Prostate gland (tissue), 2 donors: ENCODE results near the gene UHMK1. TPM values are rescaled to one million over a fixed set of nuclear protein-coding genes. Genes with fewer than 3 reads are reported as not detected.

ENCODE experiments used
- DNase-seq: peaks from one replicate; pipeline ENCODE4 v3.0.0-alpha.2; 2019; ENCODE audit warnings: low spot score
- H3K27ac ChIP-seq, 2 donors: fragments of 200-600 bp; sonication (generic); 2 replicates each; pipeline ENCODE4 v1.5.1; 2017 to 2019
- H3K27me3 ChIP-seq: fragments of 200-600 bp; sonication (generic); replicated peaks from 2 replicates; pipeline ENCODE4 v1.5.1; 2019; ENCODE audit not compliant: insufficient read depth
- H3K36me3 ChIP-seq, 2 donors: fragments of 200-600 bp; sonication (generic); 1 replicate in 1 of 2; 2 replicates in 1 of 2; pipeline versions ENCODE4 v1.5.1 to v1.8.1; 2017 to 2019
- H3K4me1 ChIP-seq: fragments of 200-600 bp; sonication (generic); replicated peaks from 2 replicates; pipeline ENCODE4 v1.5.1; 2019
- H3K4me3 ChIP-seq, 2 donors: fragments of 200-600 bp; sonication (generic); 2 replicates each; pipeline ENCODE4 v1.5.1; 2017 to 2019
- H3K9me3 ChIP-seq: fragments of 200-600 bp; sonication (generic); 2 replicates; pipeline ENCODE4 v1.5.1; 2017
- POLR2A ChIP-seq: fragments of 450-650 bp; IDR thresholded peaks from one replicate; pipeline ENCODE4 v1.6.1; 2016; ENCODE audit warnings: antibody characterized with exemption, mild to moderate bottlenecking
- POLR2AphosphoS5 ChIP-seq: sonication (generic); formaldehyde crosslinking; IDR thresholded peaks from one replicate; pipeline ENCODE4 v1.6.1; 2017; ENCODE audit warnings: antibody characterized with exemption
- WGBS: methylation state at CpG from one replicate; pipeline ENCODE4 v1.1.5; 2018; 5-methylcytosine and 5-hydroxymethylcytosine counted together
- intact Hi-C: fragments of 100-400 bp; cut with DNase I; formaldehyde crosslinking; loops from one replicate; pipeline ENCODE4 v1.14.2; 2022
- total RNA-seq, 2 donors: library from RNA; depleted of rRNA; stranded (reverse); fragments of >200 nt; gene quantifications; one replicate each; pipeline ENCODE4 v1.1.0, GENCODE V29; 2016
- TF ChIP-seq, protein P1 (sequence below), 4 experiments: fragments of 200-600 bp in 2 of 4; fragments of 450-650 bp in 2 of 4; sonication (generic) in 2 of 4; IDR thresholded peaks; 1 replicate in 3 of 4; 2 replicates in 1 of 4; pipeline ENCODE4 v1.5.1; 2016 to 2019; ENCODE audit warnings: antibody characterized with exemption in 4 of 4, mild to moderate bottlenecking in 2 of 4, moderate library complexity in 2 of 4

The UHMK1 gene
- total RNA-seq, 2 donors from 2014 or later = 34.7 to 47.0 TPM

DNA sequence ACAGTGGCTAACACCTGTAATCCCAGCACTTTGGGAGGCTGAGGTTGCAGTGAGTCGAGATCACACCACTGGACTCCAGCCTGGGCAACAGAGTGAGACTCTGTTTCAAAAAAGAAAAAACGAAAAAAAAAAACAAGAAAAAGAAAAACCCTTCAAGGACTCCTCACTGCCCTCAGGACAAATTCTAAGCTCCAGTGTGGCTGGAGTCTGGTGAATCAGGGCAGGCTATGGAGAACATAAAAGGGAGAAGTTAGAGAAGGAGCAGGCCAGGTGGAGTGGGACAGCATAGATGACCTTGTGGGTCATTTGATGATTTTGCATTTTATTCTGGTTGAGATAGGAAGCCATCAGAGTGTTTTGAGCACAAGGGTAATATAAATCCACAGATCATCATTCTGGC, 51.4 kb downstream of the UHMK1 start:
- Histone ChIP-seq H3K36me3 (no peaks in the 10 kb centered on the region), H3K4me1 (no peaks in the 10 kb centered on the region), H3K4me3 (no peak overlapping the region), H3K9me3 (no peaks in the 10 kb centered on the region), H3K27ac (peak overlapping the region; percentile 60 to 62), H3K27me3 (no peaks in the 10 kb centered on the region)
- 66% methylated on average over 2 of the region's 2 CpGs for WGBS
- no peak for DNase-seq
- no peak for TF ChIP-seq POLR2A
- no peak for TF ChIP-seq POLR2AphosphoS5
- TF ChIP-seq, protein P1, sequence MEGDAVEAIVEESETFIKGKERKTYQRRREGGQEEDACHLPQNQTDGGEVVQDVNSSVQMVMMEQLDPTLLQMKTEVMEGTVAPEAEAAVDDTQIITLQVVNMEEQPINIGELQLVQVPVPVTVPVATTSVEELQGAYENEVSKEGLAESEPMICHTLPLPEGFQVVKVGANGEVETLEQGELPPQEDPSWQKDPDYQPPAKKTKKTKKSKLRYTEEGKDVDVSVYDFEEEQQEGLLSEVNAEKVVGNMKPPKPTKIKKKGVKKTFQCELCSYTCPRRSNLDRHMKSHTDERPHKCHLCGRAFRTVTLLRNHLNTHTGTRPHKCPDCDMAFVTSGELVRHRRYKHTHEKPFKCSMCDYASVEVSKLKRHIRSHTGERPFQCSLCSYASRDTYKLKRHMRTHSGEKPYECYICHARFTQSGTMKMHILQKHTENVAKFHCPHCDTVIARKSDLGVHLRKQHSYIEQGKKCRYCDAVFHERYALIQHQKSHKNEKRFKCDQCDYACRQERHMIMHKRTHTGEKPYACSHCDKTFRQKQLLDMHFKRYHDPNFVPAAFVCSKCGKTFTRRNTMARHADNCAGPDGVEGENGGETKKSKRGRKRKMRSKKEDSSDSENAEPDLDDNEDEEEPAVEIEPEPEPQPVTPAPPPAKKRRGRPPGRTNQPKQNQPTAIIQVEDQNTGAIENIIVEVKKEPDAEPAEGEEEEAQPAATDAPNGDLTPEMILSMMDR (IDR thresholded peaks at IDR 0.05) = no peak
- intact Hi-C loops = no loop called here

DNA sequence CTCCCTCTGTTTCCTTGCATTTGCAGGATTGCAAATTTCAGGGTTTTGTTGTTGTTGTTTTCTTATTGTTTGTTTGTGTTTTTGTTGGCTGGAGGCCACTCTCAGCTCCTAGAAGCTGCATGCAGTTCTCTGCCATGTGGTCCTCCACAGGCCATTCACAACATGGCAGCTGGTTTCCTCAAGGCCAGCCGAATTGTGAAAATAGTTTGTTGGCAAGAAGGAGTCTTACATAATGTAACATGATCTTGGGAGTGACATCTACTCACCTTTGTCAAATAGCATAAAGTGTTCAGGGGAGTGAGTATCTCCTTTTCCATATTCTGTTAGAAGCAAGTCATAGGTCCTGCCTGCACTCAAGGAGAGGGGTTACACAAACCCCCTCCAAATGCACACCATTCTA, 53.3 kb downstream of the UHMK1 start:
- 73% methylated on average over 1 of the region's 1 CpG for WGBS
- Histone ChIP-seq H3K9me3 (no peaks in the 10 kb centered on the region), H3K27ac (no peak overlapping the region), H3K4me3 (no peak overlapping the region), H3K4me1 (no peaks in the 10 kb centered on the region), H3K36me3 (no peaks in the 10 kb centered on the region), H3K27me3 (no peaks in the 10 kb centered on the region)
- intact Hi-C loops = no loop called here
- no peak for DNase-seq
- TF ChIP-seq, protein P1 (IDR thresholded peaks at IDR 0.05) = no peak
- TF ChIP-seq POLR2A (no peak), POLR2AphosphoS5 (no peak)

DNA sequence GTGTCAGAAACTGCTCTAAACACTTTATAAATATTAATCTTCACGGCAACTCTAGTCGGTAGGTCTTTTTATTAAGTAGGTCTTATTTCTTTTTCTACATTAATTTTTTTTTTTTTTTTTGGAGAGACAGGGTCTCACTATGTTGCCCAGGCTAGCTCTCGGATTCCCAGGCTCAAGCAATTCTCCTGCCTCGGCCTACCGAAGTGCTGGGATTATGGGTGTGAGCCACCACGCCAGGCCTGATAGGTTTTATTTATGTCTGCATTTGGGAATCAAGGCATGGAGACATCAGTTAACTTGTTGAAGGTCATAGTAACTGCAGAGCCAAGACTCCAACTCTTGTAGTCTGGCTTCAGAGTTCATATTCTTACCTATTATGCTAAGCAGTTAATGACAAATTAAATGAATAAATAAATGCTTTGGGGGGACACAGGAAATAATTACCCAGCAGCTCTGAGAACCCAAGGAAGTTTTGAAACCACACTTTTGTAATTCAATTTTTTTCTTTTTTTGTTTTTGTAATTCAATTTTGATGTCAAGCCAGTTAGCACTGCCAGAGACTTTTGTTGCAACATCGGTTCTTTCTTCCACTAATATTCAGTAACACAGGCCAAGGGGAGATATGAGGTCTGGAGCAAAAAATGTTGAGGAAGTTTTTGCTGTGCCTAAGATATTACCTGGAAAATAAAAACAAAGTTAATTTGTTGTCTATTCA, 54.5 kb downstream of the UHMK1 start:
- no peak for DNase-seq
- intact Hi-C loops = no loop called here
- Histone ChIP-seq H3K9me3 (no peaks in the 10 kb centered on the region), H3K27ac (no peak overlapping the region), H3K36me3 (no peaks in the 10 kb centered on the region), H3K4me3 (no peak overlapping the region), H3K4me1 (no peaks in the 10 kb centered on the region), H3K27me3 (no peaks in the 10 kb centered on the region)
- TF ChIP-seq, protein P1 (IDR thresholded peaks at IDR 0.05) = no peak
- WGBS = 83% methylated on average over 7 of the region's 7 CpGs

DNA sequence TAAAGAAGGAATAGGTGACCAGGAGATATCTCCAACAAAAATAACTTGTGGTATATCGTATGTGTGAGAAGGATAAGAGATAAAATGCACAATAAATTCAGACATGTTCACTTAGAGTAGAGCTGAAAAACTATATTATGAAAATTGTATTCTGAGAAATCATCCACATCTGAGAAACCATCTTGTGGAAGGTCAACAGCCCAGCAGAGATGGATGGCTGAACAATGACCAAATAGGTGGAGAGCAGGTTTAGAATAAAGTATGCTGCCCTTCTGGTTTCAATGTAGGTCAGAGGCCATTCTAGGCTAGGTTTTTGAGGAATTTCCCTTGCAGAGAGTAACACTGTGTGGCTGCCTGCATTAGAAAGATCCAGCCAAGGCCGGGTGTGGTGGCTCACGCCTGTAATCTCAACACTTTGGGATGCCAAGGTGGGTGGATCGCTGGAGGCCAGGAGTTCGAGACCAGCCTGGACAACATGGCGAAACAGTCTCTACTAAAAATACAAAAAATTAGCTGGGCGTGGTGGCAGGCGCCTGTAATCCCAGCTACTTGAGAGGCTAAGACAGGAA, 55.1 kb downstream of the UHMK1 start:
- no peak for DNase-seq
- Histone ChIP-seq H3K4me3 (no peak overlapping the region), H3K36me3 (no peaks in the 10 kb centered on the region), H3K9me3 (no peaks in the 10 kb centered on the region), H3K4me1 (no peaks in the 10 kb centered on the region), H3K27me3 (no peaks in the 10 kb centered on the region), H3K27ac (no peak overlapping the region)
- TF ChIP-seq, protein P1 (IDR thresholded peaks at IDR 0.05) = no peak
- TF ChIP-seq POLR2A (no peak), POLR2AphosphoS5 (no peak)
- intact Hi-C loops = no loop called here
- 96% methylated on average over 8 of the region's 8 CpGs for WGBS

DNA sequence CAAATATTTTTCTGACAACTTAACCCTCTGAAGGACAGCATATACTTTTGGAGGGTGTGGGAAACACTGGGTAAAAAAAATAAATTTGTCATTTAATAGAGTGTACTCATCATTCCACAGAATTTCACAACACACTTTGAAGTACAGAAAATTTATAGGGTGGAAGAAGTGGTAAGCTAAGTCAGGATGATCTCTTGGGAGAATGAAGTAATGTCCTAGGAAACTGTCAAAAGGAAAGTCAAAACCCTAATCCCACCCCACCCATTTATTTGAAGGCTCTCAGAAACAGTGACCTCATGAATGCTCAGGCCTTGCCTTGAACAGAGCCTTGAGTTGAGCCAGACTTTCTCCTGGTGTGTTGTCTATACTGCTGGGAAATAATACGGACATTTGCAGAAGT, 56.6 kb downstream of the UHMK1 start:
- no peak overlapping the region for H3K4me3 ChIP-seq
- no peak for DNase-seq
- H3K27me3 ChIP-seq = no peaks in the 10 kb centered on the region
- no peak for TF ChIP-seq POLR2A
- TF ChIP-seq, protein P1 (IDR thresholded peaks at IDR 0.05) = no peak
- TF ChIP-seq POLR2AphosphoS5 = no peak
- H3K9me3 ChIP-seq = no peaks in the 10 kb centered on the region
- H3K27ac ChIP-seq = no peak overlapping the region
- intact Hi-C loops = no loop called here
- no peaks in the 10 kb centered on the region for H3K4me1 ChIP-seq
- WGBS = 91% methylated on average over 1 of the region's 1 CpG
- H3K36me3 ChIP-seq = no peaks in the 10 kb centered on the region
